A172 (cell line): ENCODE measurements around the gene SLC39A11. TPM values are rescaled to one million over a fixed set of nuclear protein-coding genes. Genes with fewer than 3 reads are reported as not detected.
"Not testable (repeated sequence)": the region's sequence is repeated elsewhere in the genome, so short reads cannot be mapped to it uniquely, and the experiment has no call there.

ENCODE experiments used
- DNase-seq: peaks from one replicate; pipeline ENCODE4 v3.0.0-alpha.2; 2015; ENCODE audit warnings: low spot score
- total RNA-seq: library from RNA; depleted of rRNA; stranded (reverse); fragments of >200 nt; shearing (Covaris generic); gene quantifications from 2 replicates; pipeline ENCODE4 v1.2.3, GENCODE V29; 2014

Gene SLC39A11
- total RNA-seq, 1 experiment from 2014 or later = 59.2 TPM

- no peak for DNase-seq
These were observed 14.7 kb upstream of the SLC39A11 start for GRCh38 chr17:73107191-73107590.

DNA sequence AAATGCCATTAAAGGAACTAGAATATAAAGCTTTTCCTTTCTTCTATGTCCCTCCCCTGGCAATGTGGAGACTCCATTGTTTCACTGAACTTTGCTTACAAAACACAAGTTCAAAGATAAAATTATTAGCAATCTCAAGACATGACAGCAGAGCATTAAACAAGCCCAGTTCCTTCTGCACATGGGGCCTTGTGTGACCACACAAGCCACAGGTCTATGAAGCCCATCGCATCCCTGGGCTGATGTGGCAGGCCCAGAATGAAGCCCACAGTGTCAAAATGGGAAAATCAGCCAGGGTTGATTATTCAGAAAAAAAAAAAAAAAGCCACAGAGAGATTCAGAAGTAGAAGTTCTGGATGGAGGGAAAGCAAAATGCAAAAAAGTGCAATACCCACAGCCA, 12.9 kb upstream of the SLC39A11 start:
- DNase-seq = no peak

DNA sequence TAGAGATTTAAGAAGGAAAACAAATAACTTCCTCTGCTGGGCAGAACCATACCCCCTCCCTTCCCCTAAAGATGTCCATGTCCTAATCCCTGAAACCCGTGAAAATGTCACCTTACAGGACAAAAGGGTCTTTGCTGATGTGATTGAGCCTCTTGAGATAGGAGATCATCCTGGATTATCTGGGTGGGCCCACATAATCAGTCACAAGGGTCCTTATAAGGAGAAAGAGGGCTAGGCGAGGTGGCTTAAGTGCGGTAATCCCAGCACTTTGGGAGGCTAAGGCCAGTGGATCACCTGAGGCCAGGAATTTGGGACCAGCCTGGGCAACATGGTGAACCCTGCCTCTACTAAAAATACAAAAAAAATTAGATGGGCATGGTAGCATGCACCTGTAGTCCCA, 12.0 kb upstream of the SLC39A11 start:
- DNase-seq = no peak

DNA sequence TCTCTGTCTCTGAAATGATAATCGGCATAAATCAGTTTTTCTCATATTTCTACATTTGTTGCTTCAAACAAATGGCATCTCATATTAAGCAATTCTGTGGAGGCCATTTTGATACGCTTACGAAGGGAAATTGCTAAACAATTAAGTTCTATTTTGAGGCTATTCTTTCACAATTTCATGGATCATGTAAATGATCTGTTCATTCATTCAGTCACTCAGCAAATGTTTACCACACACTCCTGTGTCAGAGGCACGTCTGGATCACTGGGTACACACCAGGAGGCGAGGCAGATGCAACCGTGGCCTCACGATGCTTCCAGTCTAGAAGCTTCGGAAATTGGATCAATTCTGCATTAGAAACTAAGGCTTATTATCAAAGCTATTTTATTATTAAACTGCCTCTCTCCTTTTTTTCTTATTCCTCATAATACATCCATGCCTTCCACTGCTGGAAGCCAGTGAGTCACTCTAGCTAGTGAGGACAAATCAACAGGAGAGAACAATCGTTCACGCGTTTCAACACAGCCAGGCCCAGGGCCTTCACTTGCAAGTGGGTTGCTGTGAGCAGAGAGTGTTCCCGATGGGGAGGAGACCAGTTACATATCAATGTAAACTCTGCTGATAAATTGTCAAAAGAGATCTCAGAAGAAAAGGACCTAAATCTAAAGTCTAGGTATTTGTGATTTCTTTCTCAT, 11.3 kb upstream of the SLC39A11 start:
- DNase-seq = no peak

DNA sequence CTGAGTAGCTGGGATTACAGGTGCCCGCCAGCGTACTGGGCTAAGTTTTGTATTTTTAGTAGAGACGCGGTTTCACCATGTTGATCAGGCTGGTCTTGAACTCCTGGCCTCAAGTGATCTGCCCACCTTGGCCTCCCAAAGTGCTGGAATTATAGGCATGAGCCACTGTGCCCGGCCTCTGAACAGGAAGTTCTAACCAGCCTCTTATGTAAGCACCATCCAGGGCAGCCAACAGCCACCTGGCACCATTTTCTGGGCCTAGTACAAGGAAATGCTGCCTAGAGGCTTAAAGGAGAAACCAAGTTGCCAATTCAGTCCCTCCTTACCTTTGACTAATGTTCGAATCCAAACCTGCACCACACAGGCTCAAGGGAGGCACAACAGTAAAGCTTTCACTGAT, 8.5 kb upstream of the SLC39A11 start:
- no peak for DNase-seq

GRCh38 chr17:73100363-73100762, 7.9 kb upstream of the SLC39A11 start:
- DNase-seq = no peak

- no peak for DNase-seq
These were observed 7.0 kb upstream of the SLC39A11 start for GRCh38 chr17:73099511-73099910.

DNA sequence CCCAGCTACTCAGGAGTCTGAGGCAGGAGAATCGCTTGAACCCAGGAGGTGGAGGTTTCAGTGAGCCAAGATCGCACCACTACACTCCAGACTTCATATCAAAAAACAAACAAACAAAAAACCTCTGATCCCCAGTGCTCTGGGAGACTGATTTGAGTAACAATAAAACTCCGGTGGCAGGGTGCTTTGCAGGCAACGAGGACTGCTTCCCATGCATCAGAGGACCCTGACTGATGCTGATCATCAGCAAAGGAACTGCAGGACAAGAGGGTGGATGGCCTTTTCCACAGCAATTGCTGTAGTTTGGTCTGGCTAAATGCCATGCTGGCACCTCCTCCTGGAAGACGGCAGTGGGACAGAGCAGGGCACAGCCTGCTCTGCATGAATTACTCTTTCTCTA, 6.4 kb upstream of the SLC39A11 start:
- DNase-seq = no peak

DNA sequence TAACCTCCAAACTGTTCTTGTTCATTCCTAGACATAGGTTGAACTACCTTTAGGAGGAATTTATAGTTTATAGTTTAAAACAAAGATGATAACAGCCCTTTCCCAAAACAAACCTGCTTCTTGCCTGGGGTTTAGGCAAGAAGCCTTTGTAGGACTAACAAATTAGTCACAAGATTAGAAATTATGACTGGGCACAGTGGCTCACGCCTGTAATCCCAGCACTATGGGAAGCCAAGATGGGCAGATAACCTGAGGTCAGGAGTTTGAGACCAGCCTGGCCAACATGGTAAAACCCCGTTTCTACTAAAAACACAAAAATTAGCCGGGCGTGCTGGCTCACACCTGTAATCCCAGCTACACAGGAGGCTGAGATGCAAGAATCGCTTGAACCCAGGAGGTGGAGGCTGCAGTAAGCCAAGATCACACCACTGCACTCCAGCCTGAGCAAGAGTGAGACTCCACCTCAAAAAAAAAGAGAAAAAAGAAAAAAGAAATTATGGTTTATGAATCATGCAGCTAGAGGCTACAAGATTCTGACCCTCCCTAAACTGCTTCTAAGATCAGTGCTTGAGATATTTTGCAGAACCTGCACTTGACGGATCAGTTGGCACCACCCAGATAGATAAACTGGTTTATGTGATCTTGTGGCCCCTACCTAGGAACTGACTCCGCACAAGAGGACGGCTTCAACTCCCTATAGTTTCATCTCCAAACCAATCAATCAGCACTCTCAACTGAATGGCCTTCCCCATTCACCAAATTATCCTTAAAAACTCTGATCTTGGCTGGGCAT, 5.7 kb upstream of the SLC39A11 start:
- not testable (repeated sequence) for DNase-seq

DNA sequence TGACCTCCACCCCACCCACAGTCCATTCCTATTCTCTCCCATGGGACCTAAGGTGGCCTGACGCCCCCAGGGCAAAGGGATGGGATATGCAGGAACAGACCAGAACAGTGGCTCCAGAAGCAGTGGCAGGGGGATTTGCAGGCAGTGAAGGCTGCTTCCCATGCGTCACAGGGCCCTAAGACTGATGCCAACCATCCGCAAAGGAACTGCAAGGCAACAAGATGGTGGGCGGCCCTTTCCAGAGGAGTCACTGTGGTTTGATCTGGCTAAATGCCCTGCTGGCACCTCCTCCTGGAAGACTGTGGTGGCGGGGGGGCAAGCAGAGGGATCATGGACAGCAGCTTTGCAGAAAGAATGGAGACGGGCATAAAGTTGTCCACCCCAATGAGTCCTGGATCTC, 4.4 kb upstream of the SLC39A11 start:
- peak; percentile 77 for DNase-seq

DNA sequence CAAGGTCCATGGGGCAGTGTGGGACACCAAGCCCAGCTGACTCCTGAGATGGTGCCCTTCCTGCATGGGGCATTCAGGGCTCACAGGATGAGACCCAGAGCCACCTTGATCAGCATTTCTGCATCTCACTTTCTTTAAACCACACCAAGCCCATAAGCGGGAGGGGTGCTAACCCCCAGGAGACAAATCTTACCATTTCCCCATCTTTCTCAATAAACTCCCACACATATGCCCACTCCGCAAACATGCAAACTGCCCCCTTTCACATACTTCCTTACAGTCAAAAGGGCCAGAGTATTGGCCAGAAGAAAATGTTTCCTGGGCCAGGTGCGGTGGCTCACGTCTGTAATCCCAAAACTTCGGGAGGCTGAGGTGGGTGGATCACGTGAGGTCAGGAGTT, 3.7 kb upstream of the SLC39A11 start:
- no peak for DNase-seq

GRCh38 chr17:73093286-73093685, 798 bp upstream of the SLC39A11 start:
- no peak for DNase-seq

DNA sequence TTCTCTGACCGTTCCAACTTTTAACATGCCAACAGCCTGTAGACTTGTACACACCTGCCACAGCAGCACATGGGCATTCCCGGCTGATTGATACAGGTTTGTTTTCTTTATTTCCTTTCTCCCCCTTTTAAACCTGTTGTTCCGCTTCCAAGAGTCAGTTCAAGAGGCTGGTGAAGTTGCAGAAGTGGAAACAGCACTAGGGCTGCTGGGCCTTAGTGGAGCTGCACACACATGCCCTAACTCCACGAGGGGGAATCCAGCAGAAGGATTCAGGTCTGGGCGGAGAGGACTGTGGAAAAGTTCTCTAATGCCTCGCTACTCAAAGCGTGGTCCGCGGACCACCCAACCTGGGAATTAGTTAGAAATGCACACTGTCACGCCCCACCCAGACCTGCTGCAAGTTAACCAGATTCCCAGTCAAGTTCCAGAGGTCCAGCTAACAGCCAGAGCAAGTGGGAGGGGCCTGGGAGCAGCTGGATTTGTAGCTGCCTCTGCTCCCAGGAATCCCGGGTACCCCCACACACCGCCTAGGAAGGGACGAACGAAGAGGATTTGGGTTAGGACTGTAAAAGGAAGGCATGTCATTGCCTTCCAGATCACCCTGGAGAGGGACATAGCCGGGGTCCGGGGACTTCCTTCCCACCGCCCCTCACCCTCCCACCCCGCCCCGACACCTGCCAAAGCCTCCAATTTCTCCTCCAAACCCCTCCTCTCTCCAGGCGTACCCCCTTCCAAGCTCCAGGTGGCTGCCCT, 542 bp downstream of the SLC39A11 start:
- DNase-seq = peak; percentile 60

DNA sequence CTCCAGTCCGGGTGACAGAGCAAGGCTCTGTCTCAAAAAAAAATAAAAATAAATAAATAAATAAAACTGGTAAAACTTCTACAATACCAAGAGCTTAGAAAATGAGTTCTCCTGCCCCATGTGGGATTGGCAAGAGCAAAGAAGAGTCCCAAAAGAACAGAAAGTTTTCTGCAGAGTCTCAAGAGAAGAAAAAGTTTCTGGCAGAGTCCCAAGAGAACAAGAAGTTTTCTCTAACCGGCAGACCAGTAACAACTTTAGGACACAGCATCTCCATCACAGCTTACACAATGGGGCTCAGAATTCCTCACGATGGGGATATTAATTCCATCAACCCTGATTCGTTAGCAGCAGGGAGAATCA, 1.1 kb downstream of the SLC39A11 start:
- DNase-seq = no peak

GRCh38 chr17:73090396-73091202, 1.9 kb downstream of the SLC39A11 start:
- no peak for DNase-seq

DNA sequence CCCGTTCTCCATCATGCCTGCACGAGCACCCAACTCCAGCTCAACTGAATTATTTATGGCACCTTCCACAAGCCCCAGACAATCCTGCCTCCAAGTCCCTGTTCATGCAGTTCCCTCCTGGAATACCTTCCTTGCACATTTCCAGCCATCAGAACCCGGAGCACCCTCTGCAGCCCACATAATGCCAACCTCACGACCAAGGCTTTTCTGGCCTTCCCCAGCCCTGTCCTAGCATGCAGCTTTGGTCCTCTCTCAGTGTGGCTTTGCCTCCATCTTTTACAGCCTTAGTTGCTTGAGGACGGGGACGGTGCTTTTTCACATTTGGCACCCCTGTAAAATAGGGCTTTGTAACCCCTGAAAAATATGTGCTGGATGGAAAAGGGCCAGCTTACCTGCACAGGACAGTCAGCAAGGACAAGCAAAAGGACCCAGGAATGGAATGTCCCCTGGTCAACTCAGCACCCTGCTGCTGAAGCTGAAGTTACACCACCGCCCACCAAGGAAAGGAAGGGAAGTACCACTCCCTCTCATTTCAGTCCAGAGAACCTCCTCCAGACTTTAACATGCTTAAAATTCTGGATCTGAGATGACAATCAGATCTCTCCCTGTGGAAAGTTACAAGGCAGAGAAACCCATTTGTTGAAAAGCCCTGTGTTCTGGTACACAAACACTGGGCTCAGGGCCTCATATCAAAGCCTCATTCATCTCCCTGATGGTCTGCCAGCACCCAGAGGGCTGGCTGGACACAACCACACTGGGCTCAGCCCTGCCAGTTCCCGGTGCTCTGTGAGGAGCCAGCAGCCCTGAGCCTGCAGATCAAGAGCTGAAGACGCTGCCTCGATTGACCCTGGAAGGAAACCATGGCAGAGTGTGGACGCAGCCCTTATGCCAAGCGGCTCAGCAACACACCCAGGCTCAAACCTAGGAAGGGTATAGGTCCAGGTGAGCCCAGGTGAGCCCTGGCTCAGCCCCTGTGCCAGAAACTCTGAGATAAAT, 2.9 kb downstream of the SLC39A11 start:
- no peak for DNase-seq

- no peak for DNase-seq
These were observed 3.9 kb downstream of the SLC39A11 start for GRCh38 chr17:73088561-73088960.

GRCh38 chr17:73083432-73083831, 9.1 kb downstream of the SLC39A11 start:
- no peak for DNase-seq

DNA sequence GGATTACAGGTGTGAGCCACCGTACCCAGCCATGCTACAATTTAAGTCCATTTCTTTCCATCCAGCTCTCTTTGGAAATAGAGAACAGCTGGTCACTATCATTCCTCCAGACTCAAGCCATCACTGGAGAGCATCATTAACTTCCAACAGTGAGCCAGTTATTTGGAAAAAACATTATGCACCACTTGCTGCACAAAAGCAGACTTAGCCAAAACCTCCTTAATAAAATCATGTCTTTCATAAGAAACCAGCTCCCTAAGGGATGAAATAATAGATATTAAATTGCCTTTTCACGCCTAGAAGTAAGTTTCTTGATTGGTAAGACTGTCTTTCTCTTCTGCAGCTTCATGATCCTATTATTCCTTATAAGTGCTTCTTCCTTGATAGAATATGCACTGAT, 17.9 kb downstream of the SLC39A11 start:
- DNase-seq = no peak

GRCh38 chr17:73072219-73072962, 20.1 kb downstream of the SLC39A11 start:
- DNase-seq = no peak
